SH-SY5Y (cell line): ENCODE data around the gene SOX12.

Experiments used
- GATA2 ChIP-seq: IDR thresholded peaks from 2 replicates; pipeline ENCODE4 v1.6.1; 2011; ENCODE audit warnings: mild to moderate bottlenecking, low read depth, low read length
- GATA3 ChIP-seq: IDR thresholded peaks from 2 replicates; pipeline ENCODE4 v1.6.1; 2011; ENCODE audit warnings: low read depth, mild to moderate bottlenecking, low read length, moderate library complexity

GRCh38 chr20:276620-277495 is 48.5 kb upstream of the SOX12 start:
- TF ChIP-seq GATA3 (no peak), GATA2 (no peak)
